HG03045 (cell line): Measurements from ENCODE around the gene L1CAM.

Source experiments
- ATAC-seq: cut with Tn5 transposase; IDR thresholded peaks from one replicate; pipeline ENCODE4 v1.9.1; 2021; ENCODE audit warnings: mild to moderate bottlenecking, moderate library complexity; ENCODE audit not compliant: unreplicated experiment

The L1CAM gene

DNA sequence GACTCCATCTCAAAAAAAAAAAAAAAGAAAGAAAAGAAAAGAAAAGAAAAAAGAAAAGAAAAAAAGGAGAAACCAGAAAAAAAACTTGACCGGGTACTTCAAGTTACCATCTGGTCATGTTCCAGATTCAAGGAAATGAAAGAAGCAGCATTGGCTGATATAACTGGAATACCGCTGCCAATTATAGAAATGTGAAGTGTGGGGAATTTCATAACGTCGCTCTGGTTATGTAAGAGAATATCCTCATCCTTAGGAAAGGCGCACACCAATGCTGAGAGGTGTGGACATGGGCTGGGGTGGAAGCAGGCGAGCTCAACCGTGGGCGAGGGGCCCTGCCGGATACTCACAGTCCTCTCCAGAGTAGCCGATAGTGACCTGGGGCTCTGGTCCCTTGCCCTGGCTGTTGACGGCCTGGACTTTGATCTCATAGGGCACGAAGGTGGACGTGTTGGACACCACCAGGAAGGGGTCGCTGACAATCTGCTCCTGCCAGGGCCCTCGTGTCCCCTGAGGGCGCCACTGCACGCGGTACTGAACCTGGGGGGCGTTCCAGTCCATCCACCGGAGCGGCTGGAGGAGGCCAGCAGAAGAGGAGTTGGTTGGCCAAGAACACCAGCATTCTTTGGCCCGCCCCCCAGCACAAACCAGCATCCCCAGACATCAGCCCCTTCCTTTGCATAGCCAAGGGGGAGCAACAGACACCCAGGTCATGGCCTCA, 19.5 kb downstream of the L1CAM start:
- no peak for ATAC-seq

GRCh38 chrX:153865685-153866084, 20.3 kb downstream of the L1CAM start:
- no peak for ATAC-seq

DNA sequence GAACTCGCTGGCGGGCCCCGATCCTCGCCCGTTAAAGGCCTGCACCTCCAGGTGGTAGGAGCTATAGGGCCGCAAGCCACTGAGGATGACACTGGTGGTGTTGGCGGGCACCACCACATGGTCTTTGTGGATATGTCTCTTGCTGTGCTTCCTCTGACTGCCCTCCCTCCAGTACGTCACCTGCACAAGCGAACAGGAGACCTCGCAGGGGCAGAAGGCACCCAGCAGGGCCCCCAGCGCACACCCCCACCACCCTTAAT, 20.7 kb downstream of the L1CAM start:
- ATAC-seq: no peak

- no peak for ATAC-seq
Measured at GRCh38 chrX:153864561-153865320, 21.2 kb downstream of the L1CAM start.

DNA sequence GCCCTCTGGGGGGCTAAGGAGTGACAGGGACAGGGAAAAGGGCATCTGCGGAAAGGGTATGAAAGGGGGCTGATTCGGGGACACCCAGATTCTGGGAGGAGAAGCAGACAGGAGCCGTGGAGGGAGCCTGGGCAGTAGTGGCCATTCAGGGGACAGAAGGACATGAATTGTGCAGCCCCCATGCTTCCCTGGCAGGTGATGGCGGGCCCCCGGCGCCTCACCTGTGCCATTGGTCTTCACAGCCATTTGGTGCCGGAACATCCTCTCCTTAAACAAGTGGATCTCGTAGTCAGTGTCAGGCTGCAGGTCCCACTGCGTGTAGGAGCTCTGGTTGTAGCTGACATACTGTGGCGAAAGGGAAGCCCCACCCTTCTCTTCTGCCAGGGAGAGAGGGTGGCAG, 21.9 kb downstream of the L1CAM start:
- no peak for ATAC-seq

DNA sequence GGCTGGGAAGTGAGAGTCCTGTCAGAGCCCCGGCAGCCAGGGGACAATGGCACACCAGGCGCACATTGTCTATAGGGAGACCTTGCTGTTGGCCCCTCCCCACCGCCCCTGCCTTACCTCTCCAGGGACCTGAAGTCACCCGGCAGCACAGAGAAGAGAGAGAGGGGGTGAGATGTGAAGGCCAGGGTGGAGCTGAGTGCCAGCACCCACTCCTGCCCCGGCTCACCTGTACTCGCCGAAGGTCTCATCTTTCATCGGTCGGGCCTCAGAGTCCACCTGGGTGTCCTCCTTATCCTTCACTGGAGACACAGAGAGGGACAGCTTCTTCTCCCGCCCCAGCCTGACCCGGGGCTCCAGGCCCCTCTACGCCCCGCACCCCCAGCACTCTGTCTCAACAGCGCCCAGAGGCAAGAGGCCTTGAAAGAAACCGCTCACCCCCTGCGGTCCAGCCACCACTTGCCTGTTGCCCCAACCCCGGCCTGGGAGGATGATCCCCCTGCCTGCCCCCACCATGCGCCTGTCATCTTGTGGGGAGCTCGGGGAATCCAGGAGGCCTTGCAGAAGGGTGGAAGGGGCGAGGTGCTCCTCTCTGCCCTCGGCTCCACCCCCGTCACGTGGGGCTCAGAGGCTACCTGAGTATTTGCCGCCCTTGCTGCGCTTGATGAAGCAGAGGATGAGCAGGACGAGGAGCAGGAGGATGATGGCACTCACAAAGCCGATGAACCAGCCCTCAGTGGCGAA, 22.6 kb downstream of the L1CAM start:
- ATAC-seq: no peak

DNA sequence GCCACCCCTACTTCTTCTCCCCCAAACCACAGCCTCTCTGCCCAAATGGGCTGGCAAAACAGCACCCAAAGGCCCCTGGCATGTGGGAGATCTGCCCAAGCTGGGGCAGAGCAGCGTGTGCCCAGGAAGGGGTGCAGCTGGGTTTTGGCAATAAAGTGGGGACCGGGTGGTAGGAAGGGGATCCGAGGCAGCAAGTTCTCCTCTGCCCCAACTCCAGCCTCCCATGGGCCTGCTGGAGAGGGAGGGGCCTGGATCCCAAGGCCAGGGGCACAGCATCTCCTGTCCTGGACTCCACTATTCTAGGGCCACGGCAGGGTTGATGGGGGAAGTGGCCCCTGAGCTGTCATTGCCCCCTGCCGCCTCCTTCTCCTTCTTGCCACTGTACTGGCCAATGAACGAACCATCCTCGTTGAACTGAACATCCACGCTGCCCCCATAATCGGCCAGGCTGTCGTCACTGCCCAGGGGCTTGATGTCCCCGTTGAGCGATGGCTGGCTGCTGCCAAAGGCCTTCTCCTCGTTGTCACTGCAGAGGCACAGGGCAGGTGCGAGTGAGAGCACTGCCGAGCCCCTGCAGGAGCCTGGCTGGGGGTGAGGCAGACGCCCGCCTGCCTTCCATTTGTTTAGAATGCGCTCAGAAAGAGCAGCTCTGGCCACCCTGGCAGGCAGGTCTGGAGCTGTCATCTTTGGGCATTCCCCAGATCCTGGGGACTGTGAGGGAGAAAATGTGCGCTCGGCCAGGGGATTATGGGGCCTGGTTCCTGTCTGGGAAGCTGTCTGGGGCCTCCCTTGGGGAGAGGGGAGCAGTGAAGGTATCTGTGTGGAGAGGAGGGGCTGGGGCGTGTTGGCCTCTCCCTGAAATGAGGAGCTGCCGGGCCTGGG, 23.4 kb downstream of the L1CAM start:
- ATAC-seq: no peak

DNA sequence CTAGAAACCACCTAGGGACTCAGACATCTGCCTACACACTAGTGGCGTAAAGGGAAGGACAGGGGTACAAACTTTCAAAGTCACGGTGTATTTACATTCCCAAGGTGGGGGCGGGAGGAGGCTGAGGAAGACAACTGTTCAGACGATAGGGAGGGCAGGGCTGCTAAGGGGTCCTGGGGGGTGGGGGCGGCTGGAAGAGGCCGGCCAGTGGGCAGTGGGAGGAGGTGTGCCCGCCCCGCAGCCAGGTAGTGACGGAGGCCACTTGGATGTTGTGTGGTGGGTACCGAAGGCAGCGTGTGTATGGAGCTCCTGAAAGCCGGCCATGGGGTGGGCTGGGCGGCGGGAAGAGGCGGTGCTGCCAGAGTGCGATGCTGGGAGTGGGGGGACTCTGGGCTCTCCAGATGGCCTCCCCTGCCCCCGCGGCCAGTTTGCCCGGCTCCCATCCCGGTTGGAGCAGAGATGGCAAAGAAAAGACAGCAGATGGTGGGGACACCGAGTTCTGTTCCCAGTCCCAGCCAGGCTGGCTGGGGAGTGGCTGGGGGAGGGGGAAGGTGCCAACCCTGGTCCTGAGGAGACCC, 24.2 kb downstream of the L1CAM start:
- ATAC-seq: no peak

GRCh38 chrX:153861151-153861550, 24.8 kb downstream of the L1CAM start:
- ATAC-seq: no peak

- no peak for ATAC-seq
Measured at GRCh38 chrX:153857348-153857903, 28.5 kb downstream of the L1CAM start.

DNA sequence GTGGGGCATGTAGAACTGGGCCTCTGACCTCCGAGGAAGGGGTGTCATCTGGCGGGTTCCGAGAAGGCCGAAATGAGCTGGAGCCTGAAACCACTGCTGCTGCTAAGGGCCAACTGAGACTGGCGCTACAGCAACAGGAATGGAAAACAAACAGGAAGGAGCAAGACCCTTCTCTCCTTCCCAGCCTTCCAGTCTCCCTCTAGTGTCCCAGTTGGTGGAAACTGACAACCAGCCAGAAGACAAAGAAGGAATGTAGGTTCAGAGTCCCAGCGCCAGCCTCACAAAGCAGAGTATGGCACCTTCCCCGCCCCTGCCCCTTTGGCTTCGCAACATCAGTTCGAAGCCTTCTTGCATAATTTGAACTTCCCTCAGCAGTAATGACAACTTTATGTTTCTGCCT, 31.3 kb downstream of the L1CAM start:
- no peak for ATAC-seq

GRCh38 chrX:153853902-153854267, 32.1 kb downstream of the L1CAM start:
- no peak for ATAC-seq

DNA sequence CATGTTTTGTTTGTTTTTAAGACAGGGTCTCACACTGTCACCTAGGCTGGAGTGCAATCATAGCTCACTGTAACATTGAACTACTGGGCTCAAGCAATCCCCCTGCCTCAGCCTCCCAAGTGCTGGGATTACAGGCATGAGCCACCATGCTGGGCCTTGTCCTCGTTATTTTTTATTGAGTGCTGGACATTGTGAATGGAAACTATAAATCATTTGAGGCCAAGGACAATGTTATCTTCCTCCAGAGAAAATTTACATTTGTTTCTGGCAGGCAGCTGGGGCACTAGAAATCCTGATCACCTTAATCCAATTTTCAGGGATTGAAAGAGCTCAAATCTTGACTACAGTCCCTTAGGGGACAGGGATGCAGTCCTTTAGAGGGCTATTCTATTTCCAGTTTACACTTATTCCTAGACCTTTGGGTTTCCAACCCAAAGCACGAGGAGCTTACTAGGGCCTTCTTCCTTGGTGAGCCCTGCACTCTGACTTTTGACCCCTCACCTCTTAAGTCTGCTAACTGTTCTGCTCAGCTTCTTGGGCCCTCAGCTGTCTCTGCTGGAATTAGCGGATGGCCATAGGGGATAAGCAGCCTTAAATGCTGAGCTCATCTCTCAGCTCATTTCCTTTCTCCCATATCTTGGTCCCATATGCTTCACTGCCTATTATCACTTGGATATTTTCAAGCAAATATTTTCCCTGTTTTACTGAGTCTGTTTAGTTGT, 32.6 kb downstream of the L1CAM start:
- no peak for ATAC-seq

- ATAC-seq: no peak
Measured at GRCh38 chrX:153851981-153852380, 34.0 kb downstream of the L1CAM start.

GRCh38 chrX:153848325-153848724, 37.6 kb downstream of the L1CAM start:
- ATAC-seq: no peak

DNA sequence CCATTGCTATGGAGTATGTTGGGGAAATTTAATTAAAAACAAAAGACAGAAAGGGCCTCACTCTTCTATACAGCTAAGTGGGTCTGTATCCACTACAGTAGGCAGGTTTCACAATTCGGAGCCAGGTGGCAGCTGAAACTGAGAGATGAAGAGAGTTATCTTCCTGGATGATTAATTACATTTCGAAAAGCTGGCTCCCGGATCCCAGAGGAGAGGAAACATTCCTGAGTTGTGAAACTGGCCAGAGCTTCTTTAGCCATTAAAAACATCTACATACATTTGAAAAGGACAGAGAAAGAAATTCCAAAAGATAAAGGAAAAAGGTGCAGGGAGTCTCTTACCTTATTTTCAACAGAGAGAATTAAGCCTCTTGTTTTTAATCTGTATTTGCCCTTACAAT, 40.1 kb downstream of the L1CAM start:
- ATAC-seq: no peak

DNA sequence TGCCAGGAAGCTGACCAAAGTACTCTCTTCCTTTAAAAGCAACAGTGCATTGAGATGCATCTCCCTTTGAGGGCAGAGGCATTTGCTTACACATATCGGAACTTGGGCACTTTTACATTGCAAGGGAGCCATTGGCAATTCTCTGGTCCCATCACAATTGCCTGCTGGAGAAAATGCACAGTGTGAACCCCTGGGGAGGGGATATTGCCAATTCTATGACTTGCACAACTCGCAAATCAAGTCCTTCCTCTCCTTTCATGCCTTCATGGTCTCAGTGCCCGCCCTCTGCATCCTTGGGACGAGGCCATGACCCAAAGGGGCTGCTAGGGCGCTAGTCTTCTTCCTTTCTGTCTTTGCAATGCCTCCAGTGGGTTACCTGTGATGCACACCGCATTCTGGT, 40.8 kb downstream of the L1CAM start:
- ATAC-seq: no peak

GRCh38 chrX:153844509-153845082, 41.4 kb downstream of the L1CAM start:
- no peak for ATAC-seq

GRCh38 chrX:153836921-153837320, 49.1 kb downstream of the L1CAM start:
- no peak for ATAC-seq

DNA sequence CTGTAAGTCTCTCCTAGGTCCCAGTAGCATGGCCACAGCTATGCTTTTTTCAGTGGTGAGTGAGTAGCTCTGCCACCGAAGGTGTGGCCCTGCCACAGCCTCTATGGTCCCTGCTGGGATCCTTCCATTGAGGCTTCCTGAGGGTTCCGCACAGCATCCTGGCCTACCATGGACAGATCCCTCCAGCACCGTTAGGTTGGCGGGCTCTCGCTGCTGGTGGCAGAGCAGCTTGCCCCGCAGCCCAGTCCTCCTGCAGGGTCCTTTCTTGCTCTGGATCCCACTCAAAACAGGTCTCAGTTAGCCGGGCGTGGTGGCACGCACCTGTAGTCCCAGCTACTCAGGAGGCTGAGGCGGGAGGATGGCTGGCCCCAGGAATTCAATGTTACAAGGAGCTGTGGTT, 53.2 kb downstream of the L1CAM start:
- no peak for ATAC-seq
